H1 (cell line): ENCODE measurements around the gene PLCL2. TPM values are rescaled to one million over a fixed set of nuclear protein-coding genes. Genes with fewer than 3 reads are reported as not detected.

ENCODE experiments used
- CTCF ChIA-PET: fragments of 300-600 bp; sonication (Branson Sonifier 250); formaldehyde crosslinking; loops from one replicate; lab custom pipeline; 2021; ENCODE audit not compliant: partially characterized antibody; lab: Charles Lee
- POLR2A ChIA-PET: fragments of 300-600 bp; sonication (Branson Sonifier 250); formaldehyde crosslinking; loops from one replicate; lab custom pipeline; 2021; ENCODE audit warnings: inconsistent platforms; ENCODE audit not compliant: partially characterized antibody; lab: Charles Lee
- DNase-seq, 2 experiments: peaks; one replicate each; pipeline versions ENCODE4 v3.0.0 to v3.0.0-alpha.2; 2010 to 2022; ENCODE audit warnings: low spot score in 2 of 2, low read depth in 1 of 2, mixed read lengths in 1 of 2
- FAIRE-seq: peaks from 2 replicates; lab custom pipeline; 2011; peaks lifted over from hg19 to GRCh38; lab: Jason Lieb, UNC
- H2AFZ ChIP-seq: 2 replicates; pipeline ENCODE4 v1.8.1; 2012; ENCODE audit warnings: low read length, inconsistent platforms
- H2AK5ac ChIP-seq: 2 replicates; pipeline ENCODE4 v1.6.1; 2013; ENCODE audit warnings: low read depth, low read length
- H2BK120ac ChIP-seq: replicated peaks from 2 replicates; pipeline ENCODE3; 2013; ENCODE audit warnings: low read depth, low read length, inconsistent platforms
- H2BK12ac ChIP-seq: 2 replicates; pipeline ENCODE4 v1.6.1; 2013; ENCODE audit warnings: low read depth, low read length
- H2BK15ac ChIP-seq: 2 replicates; pipeline ENCODE4 v1.6.1; 2013; ENCODE audit warnings: low read length
- H2BK20ac ChIP-seq: 2 replicates; pipeline ENCODE4 v1.6.1; 2013; ENCODE audit warnings: low read length
- H2BK5ac ChIP-seq: 2 replicates; pipeline ENCODE4 v1.6.1; 2013; ENCODE audit warnings: low read depth, low read length
- H3K14ac ChIP-seq: 2 replicates; pipeline ENCODE4 v1.6.1; 2013; ENCODE audit warnings: inconsistent platforms; ENCODE audit not compliant: insufficient read length
- H3K18ac ChIP-seq: 2 replicates; pipeline ENCODE4 v1.6.1; 2013; ENCODE audit warnings: low read length; ENCODE audit errors: extremely low read depth
- H3K23ac ChIP-seq: 2 replicates; pipeline ENCODE4 v1.6.1; 2013; ENCODE audit warnings: inconsistent platforms; ENCODE audit not compliant: insufficient read length
- H3K23me2 ChIP-seq: 2 replicates; pipeline ENCODE4 v1.6.1; 2013; ENCODE audit warnings: low read depth, low read length
- H3K27ac ChIP-seq: 2 replicates; pipeline ENCODE4 v1.6.1; 2011; ENCODE audit warnings: low read depth, low read length, inconsistent platforms
- H3K27me3 ChIP-seq, 4 experiments: replicated peaks in 1 of 4; 1 replicate in 1 of 4; 2 replicates in 3 of 4; pipeline versions ENCODE4 v1.6.1 to v1.8.1; 2011 to 2013; ENCODE audit warnings: low read length in 3 of 4, mild to moderate bottlenecking in 3 of 4, inconsistent platforms in 2 of 4, mixed read lengths in 2 of 4, moderate library complexity in 1 of 4; ENCODE audit not compliant: control insufficient read depth in 3 of 4, insufficient read depth in 3 of 4; ENCODE audit errors: extremely low read depth in 1 of 4
- H3K36me3 ChIP-seq, 4 experiments: 2 replicates each; pipeline versions ENCODE4 v1.6.1 to v1.8.1; 2011 to 2013; ENCODE audit warnings: mild to moderate bottlenecking in 4 of 4, low read length in 3 of 4, moderate library complexity in 2 of 4, control low read depth in 1 of 4, inconsistent platforms in 1 of 4; ENCODE audit not compliant: insufficient read depth in 4 of 4, control insufficient read depth in 2 of 4
- H3K4ac ChIP-seq: replicated peaks from 2 replicates; pipeline ENCODE3; 2013; ENCODE audit warnings: low read length, low read depth, mixed read lengths, inconsistent platforms; ENCODE audit not compliant: insufficient read length
- H3K4me1 ChIP-seq, 4 experiments: replicated peaks in 1 of 4; 1 replicate in 1 of 4; 2 replicates in 3 of 4; pipeline versions ENCODE4 v1.6.1 to v1.8.1; 2011 to 2013; ENCODE audit warnings: low read length in 3 of 4, inconsistent platforms in 2 of 4, mixed read lengths in 1 of 4; ENCODE audit not compliant: insufficient read depth in 4 of 4, control insufficient read depth in 3 of 4
- H3K4me2 ChIP-seq, 2 experiments: 2 replicates each; pipeline versions ENCODE4 v1.6.1 to v1.8.1; 2011 to 2013; ENCODE audit warnings: low read depth in 2 of 2, low read length in 2 of 2, control low read depth in 1 of 2, inconsistent platforms in 1 of 2, mild to moderate bottlenecking in 1 of 2; ENCODE audit not compliant: insufficient read depth in 1 of 2
- H3K4me3 ChIP-seq, 4 experiments: fragments of 200-600, 300-600 bp in 1 of 4; sonication (generic), shearing (Covaris generic), sonication (Bioruptor Twin) in 1 of 4; 2 replicates each; pipeline versions ENCODE4 v1.5.1 to v1.8.1; 2011 to 2016; ENCODE audit warnings: low read length in 4 of 4, low read depth in 3 of 4, control low read depth in 2 of 4, inconsistent platforms in 2 of 4, mild to moderate bottlenecking in 2 of 4, mixed read lengths in 1 of 4, moderate library complexity in 1 of 4; ENCODE audit not compliant: insufficient read depth in 2 of 4; ENCODE audit errors: extremely low read depth in 1 of 4
- H3K56ac ChIP-seq: replicated peaks from 2 replicates; pipeline ENCODE3; 2013; ENCODE audit warnings: low read depth, mild to moderate bottlenecking, mixed read lengths, low read length, inconsistent platforms; ENCODE audit not compliant: insufficient read length
- H3K79me1 ChIP-seq: 2 replicates; pipeline ENCODE4 v1.6.1; 2013; ENCODE audit warnings: low read depth, low read length, control low read depth
- H3K79me2 ChIP-seq, 2 experiments: 2 replicates each; pipeline versions ENCODE4 v1.6.1 to v1.8.1; 2012 to 2013; ENCODE audit warnings: low read length in 2 of 2, mild to moderate bottlenecking in 2 of 2, inconsistent platforms in 1 of 2; ENCODE audit not compliant: insufficient read depth in 2 of 2, control insufficient read depth in 1 of 2
- H3K9ac ChIP-seq, 4 experiments: replicated peaks in 1 of 4; 1 replicate in 1 of 4; 2 replicates in 3 of 4; pipeline versions ENCODE4 v1.6.1 to v1.8.1; 2011 to 2013; ENCODE audit warnings: low read depth in 3 of 4, low read length in 3 of 4, control low read depth in 2 of 4, mild to moderate bottlenecking in 2 of 4, moderate library complexity in 2 of 4, inconsistent platforms in 1 of 4; ENCODE audit errors: extremely low read depth in 1 of 4
- H3K9me3 ChIP-seq, 2 experiments: 2 replicates each; pipeline versions ENCODE4 v1.6.1 to v1.8.1; 2012 to 2013; ENCODE audit warnings: mild to moderate bottlenecking in 2 of 2, moderate library complexity in 2 of 2, control low read depth in 1 of 2, inconsistent platforms in 1 of 2, low read depth in 1 of 2, low read length in 1 of 2, mixed read lengths in 1 of 2; ENCODE audit not compliant: insufficient read depth in 2 of 2
- H4K20me1 ChIP-seq, 2 experiments: replicated peaks in 1 of 2; 2 replicates each; pipeline versions ENCODE3 to v1.8.1; 2011 to 2013; ENCODE audit warnings: inconsistent platforms in 2 of 2, low read length in 2 of 2, mild to moderate bottlenecking in 1 of 2; ENCODE audit not compliant: insufficient read depth in 2 of 2, control insufficient read depth in 1 of 2
- H4K5ac ChIP-seq: 2 replicates; pipeline ENCODE4 v1.6.1; 2013; ENCODE audit warnings: low read length, low read depth, mixed read lengths, inconsistent platforms; ENCODE audit not compliant: insufficient read length
- H4K8ac ChIP-seq: 2 replicates; pipeline ENCODE4 v1.8.0; 2013; ENCODE audit warnings: mild to moderate bottlenecking, moderate library complexity, low read length, inconsistent platforms; ENCODE audit not compliant: insufficient read depth; ENCODE audit errors: extremely low read depth
- H4K91ac ChIP-seq: replicated peaks from 2 replicates; pipeline ENCODE3; 2013; ENCODE audit warnings: low read length, mixed read lengths, inconsistent platforms; ENCODE audit not compliant: insufficient read length
- BACH1 ChIP-seq: IDR thresholded peaks from 2 replicates; pipeline ENCODE4 v1.6.1; 2012; ENCODE audit warnings: low read length, improper control_type of control experiment
- GABPA ChIP-seq: IDR thresholded peaks from 2 replicates; pipeline ENCODE4 v1.6.1; 2011; ENCODE audit warnings: mild to moderate bottlenecking, low read length, moderate library complexity, borderline replicate concordance; ENCODE audit not compliant: insufficient read depth
- SP2 ChIP-seq: IDR thresholded peaks from 2 replicates; pipeline ENCODE4 v1.6.1; 2012; ENCODE audit warnings: mild to moderate bottlenecking, low read length, inconsistent platforms
- SUZ12 ChIP-seq: fragments of 200-600 bp; sonication (generic); IDR thresholded peaks from 2 replicates; pipeline ENCODE4 v1.6.1; 2012; ENCODE audit warnings: mild to moderate bottlenecking, inconsistent platforms, low read length, moderate library complexity, mixed read lengths
- WGBS, 2 experiments: shearing (Covaris generic) in 1 of 2; methylation state at CpG; one replicate each; pipeline versions ENCODE4 v1.1.6 to v1.1.7; 2013 to 2015; ENCODE audit warnings: low lambda C conversion rate in 2 of 2, mixed read lengths in 2 of 2, inconsistent platforms in 1 of 2, low coverage in 1 of 2, missing lambda C conversion rate in 1 of 2; ENCODE audit not compliant: insufficient replicate concordance in 2 of 2, insufficient coverage in 1 of 2, insufficient read length in 1 of 2; ENCODE audit errors: extremely low coverage in 1 of 2, missing lambda C conversion rate in 1 of 2; 5-methylcytosine and 5-hydroxymethylcytosine counted together
- polyA plus RNA-seq, 7 experiments: library from polyadenylated mRNA; depleted of rRNA in 3 of 7; stranded (reverse) in 5 of 7; unstranded in 2 of 7; fragments of >200 nt in 5 of 7; fragments of 200-250 nt in 2 of 7; gene quantifications; 1 replicate in 5 of 7; 2 replicates in 1 of 7; 4 replicates in 1 of 7; pipeline versions ENCODE4 v1.2.1 to v1.2.3, GENCODE V29; 2011 to 2013; ENCODE audit warnings: missing spikeins in 2 of 7, mixed read lengths in 2 of 7
- total RNA-seq: library from RNA; stranded (reverse); fragmentation: NEBNext Ultra II Directional; extraction: Animal tissue kit (Norgen Biotek cat#: 25700); gene quantifications from 2 replicates; pipeline ENCODE4 v1.2.1, GENCODE V29; 2021

PLCL2 gene
- total and polyA plus RNA-seq, 2 of the 8 experiments (the other 6 are each of a cell fraction or from before 2014, with no cell fraction given), result 3.5 to 6.8 TPM

DNA sequence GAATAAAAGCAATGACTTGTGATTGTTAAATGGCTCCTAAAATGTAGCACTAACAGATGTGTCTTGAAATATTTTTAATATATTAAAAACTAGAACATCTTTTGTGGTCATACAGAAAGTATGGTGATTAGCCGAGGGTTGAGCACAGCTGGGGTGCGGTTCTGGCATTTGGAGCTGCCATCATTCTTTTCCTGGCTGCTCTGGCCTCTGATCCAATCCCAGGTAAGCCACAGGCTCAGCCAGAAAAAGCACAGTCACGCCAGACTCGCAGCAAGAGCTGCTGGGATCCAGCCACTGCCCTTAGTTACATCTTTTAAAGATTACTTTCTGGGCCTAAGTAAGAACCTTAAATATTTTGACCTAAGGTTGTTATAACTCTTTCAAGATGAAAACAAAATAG, 196.8 kb downstream of the PLCL2 start:
- TF ChIP-seq SUZ12 (no peak), BACH1 (no peak), GABPA (no peak), SP2 (no peak)
- Histone ChIP-seq H3K4me3 (no peak overlapping the region), H3K23ac (no peak overlapping the region), H4K91ac (no peak overlapping the region), H2BK15ac (no peak overlapping the region), H3K14ac (no peak overlapping the region), H3K79me2 (no peaks in the 10 kb centered on the region), H3K56ac (no peak overlapping the region), H2BK12ac (no peak overlapping the region), H2BK5ac (no peak overlapping the region), H3K36me3 (0 out of 8 replicates have a peak, but pooled peaks cover 0 to 3% (median 0%) of the 10 kb centered on the region in 4 experiments), H3K23me2 (no peaks in the 10 kb centered on the region), H2AFZ (no peak overlapping the region), H3K9me3 (no peaks in the 10 kb centered on the region), H4K20me1 (no peaks in the 10 kb centered on the region), H3K79me1 (no peaks in the 10 kb centered on the region), H3K4ac (no peak overlapping the region), H3K27ac (no peak overlapping the region), H3K4me2 (no peak overlapping the region), H2BK20ac (no peak overlapping the region), H3K4me1 (peaks cover 0 to 3% (median 0%) of the 10 kb centered on the region in 4 experiments; a peak in 1 of 7 replicates), H4K5ac (no peak overlapping the region), H4K8ac (no peak overlapping the region), H2AK5ac (no peak overlapping the region), H3K27me3 (no peaks in the 10 kb centered on the region), H3K18ac (no peak overlapping the region), H3K9ac (no peak overlapping the region), H2BK120ac (no peak overlapping the region)
- DNase-seq (no peak), FAIRE-seq (no peak)
- CTCF ChIA-PET, result interaction anchor here (0.6 to 0.7 kb wide), 2 partner anchors 24 to 48 kb away, joined by 3 to 4 read pairs; no protein-coding TSS in a partner anchor
- POLR2A ChIA-PET, result no interaction called here
- WGBS, 2 experiments, result 89% methylated on average over 4 of the region's 4 CpGs; no CpG with 5 or more reads in 1 of the 2 experiments
